GM19099 (cell line): ENCODE data around the gene C4orf33.

ENCODE experiments used
- POLR2A ChIP-seq: IDR thresholded peaks from 3 replicates; pipeline ENCODE4 v1.6.1; 2011; ENCODE audit warnings: low read depth; ENCODE audit not compliant: insufficient read length; ENCODE audit errors: extremely low read depth

C4orf33 gene

DNA sequence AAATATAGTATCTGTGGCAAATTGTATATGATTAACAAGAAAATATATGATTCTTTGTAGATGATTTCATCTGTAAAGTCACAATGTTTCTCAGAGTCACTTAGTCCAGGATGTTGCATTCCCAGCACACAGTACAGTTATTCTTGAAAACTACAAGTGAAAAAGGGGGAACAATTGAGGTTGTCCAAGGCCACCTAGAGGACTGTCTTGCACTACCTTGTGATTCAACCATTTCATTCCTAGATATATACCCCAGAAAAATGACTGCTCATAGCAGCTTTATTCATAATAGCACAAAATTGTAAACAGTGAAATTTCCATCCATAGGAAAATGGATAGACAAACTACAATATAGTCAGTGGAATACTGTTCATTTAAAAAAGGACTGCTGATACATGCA lies 16.0 kb downstream of the C4orf33 start:
- no peak for TF ChIP-seq POLR2A

DNA sequence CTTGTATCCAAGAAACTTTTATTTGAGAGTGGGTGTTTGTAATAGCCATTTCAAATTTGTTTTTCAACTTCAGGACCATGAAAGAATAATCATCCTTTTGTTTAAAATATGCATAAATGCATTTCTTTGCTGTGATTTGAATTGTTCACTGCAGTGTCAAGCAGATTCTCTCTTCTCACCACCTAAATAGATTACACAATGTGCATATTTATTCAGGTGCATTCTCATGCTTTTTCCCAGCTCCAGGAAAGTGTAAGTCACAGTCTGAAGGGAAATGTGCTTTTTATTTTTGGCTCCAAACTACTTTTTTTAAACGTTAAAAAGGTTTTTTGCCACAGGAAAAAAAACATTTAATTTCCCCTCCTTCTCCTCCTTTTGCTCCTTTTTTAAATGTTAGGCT lies 17.5 kb downstream of the C4orf33 start:
- TF ChIP-seq POLR2A = no peak

DNA sequence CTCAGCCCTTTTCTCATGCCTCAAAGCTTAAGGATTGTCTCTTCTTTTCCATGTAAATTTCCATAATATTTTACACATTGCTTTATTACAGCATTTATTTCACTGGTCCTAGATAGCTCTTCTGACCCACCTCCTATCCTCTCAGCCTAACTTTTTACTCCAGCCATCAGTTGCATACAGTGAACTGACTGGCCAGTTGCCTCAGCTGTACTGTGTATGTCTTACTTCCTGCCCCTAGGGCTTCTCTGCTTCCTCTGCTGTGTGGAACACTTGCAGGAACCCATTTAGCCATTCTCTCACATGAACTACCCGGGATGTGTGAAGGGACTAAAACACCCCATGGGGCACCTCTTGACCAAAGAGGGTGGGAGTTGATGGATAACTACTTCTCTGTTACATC lies 18.0 kb downstream of the C4orf33 start:
- TF ChIP-seq POLR2A = no peak

DNA sequence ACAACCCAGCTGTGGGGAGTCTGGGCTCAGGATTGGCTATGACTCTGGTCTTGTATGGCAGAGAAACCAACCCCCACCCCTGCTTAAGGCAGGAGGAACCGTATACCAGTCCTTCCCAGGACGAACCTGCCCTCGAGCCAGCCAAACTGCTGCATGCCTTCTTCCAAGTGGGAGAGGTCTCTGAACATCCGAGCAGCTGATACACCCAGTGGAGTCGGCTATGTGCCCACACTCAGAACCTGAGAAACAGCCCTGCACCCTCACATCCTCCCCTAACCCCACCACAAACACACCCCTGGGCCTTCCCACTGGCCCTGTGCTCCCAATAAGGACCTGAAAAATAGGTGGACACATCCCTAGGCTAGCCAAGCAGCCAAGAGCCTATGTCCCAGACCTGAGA lies 21.8 kb downstream of the C4orf33 start:
- TF ChIP-seq POLR2A = no peak

DNA sequence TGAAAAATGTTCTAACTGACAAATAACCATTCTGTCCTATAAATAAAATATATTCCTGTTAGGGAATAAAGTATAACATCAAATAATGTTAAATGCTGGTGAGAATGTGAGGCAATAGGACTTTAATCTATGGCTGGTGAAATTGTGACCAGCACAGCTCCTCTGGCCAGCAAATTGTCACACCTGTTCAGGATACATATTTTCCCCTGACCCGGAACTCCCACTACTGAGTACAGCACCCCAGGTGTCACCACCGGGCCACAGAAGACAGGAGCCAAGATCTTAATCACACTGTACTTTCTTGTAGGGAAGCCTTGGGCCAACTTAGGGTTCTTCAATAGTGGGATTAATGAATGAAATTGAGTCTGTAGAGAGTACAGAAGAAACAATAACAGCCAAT lies 33.2 kb downstream of the C4orf33 start:
- TF ChIP-seq POLR2A = no peak

DNA sequence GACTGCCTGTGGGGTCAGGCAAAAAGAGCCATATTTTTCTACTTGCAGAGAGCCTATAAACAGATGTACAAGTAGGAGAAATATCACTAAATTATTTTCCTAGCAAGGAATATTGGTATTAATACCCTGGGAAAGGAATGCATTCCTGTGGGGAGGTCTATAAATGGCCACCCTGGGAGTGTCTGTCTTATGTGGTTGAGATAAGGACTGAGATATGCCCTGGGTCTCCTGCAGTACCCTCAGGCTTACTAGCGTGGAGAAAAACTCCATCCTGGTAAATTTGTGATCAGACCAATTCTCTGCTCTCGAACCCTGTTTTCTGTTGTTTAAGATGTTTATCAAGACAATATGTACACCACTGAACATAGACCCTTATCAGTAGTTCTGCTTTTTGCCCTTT lies 35.4 kb downstream of the C4orf33 start:
- no peak for TF ChIP-seq POLR2A

DNA sequence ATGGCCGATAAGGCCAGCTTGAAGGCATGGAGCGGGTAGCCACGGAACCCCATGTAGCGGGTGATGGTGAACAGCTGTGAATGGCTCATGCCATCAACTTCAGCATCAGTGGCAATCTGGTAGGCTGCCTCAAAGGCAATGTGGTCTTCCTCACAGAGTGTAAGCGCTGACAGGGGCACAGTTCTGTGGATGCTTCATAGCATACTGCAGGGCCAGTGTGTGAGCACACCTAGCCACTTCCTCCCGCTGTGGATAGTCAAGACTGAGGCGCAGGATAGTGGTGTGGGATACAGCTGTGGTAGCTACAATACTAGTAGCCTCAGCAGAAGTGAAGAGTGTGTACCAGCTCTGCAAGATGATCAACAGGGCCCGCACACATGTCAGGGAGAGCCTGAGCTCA lies 40.5 kb downstream of the C4orf33 start:
- TF ChIP-seq POLR2A = no peak

DNA sequence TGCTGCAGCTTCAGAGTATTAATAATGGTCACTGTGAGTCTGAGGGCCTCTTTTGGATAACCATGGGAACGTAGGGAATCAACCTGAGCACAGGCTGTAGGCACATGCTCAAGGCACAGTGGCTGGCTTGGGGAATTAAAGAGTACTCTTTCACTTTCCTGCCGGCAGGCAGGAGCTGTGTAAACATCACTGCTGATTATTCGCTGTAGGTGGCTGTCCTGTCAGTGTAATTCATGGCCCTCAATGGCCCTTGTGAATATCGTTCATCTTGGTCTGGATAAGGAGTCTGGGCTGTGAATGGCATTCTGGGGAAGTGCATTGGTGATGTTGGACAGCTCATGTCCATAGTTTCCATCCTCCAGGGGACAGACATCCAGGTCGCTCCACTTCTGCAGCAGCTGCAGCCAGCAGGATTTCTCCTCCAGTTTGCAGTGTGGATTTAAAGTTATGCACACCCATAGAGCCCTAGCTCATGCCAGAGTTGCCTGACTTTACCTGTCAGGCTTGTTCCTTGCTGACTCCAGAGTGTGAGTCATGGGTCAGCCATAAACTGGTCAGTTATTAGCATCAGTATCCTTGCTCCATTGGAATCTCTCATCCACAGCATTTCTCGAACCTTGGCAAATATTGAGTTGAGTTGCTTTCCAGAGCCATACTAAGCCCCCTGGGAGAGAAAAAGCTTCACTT lies 43.0 kb downstream of the C4orf33 start:
- TF ChIP-seq POLR2A = no peak

DNA sequence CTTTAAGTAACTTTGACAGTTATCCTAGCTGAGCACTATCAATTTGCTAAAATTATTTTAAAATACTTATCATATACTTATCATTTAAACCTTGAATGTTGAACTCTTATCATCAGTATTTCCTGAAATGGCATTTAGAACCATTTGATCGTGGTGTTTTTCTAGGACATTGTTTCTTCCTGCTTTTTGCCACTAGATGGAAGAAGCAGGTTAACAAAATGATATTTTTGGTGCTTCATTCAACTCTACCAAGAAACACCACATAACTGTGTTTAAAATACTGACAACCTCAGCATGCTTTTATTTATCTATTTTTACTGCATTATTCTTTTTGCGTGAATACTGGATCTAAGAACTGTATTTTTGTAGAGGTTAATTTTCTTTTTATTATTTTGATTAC lies 44.6 kb downstream of the C4orf33 start:
- no peak for TF ChIP-seq POLR2A

DNA sequence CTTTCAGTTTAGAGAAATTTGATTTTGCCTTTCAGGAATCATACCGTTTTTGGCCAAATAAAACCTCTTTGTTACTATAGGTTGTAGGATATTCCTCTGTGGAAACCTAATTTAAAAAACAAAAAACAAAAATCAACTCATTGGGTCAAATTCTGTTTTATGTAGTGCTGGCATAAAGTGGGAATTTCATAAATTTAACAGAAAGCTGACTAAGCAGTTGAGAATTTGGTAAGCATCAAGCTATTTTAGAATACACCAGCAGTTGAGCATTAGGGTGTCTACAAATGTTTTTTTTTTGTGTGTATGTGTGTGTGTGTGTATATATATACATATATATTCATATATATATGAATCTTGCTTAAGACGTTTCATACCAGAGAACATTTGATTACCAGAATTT lies 47.4 kb downstream of the C4orf33 start:
- TF ChIP-seq POLR2A = no peak

DNA sequence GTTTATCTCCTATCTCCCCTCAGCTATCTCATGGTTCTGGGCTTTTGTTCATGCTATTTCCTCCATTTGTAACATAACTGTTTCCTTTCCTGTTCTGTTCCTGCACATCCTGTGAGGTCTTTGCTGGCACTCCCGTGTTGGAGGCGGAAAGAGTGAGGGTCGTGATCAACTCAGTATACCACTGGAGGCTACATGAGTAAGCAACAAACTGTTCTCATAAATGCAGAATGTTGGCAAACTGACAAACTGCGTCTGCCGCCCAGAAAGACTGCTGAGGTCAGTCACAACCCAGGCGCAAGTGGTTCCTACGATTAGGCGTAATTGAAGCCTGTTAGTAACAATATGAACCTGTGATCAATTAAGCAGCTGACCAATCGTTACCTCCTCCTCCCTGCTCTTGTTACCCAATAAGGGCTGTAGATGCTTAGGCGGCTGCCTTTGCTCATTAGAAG lies 48.8 kb downstream of the C4orf33 start:
- TF ChIP-seq POLR2A = no peak

DNA sequence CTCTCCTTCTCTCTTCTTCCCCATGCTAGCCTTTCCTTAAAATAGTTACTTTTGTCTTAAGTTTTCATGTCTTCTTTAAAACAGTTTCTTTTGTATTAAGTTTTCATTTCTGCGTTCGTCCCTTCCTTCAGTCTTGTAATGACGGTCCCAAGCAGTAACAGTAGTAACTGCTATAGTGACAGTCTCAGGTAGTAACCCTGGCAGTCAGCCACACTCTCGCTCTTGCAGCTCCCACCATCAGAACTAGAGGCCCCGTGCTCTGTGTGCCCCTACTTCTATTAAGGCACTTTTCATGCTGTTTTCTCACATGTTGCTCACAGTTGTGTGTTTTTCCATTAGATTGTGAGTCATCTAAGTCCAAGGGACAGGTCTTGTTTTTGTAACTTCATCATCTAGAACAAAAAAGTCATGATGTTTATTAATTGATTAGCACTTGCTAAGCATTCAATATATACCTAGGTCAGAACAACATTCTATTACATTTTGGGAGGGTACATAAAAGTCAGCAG lies 49.3 kb downstream of the C4orf33 start:
- no peak for TF ChIP-seq POLR2A

DNA sequence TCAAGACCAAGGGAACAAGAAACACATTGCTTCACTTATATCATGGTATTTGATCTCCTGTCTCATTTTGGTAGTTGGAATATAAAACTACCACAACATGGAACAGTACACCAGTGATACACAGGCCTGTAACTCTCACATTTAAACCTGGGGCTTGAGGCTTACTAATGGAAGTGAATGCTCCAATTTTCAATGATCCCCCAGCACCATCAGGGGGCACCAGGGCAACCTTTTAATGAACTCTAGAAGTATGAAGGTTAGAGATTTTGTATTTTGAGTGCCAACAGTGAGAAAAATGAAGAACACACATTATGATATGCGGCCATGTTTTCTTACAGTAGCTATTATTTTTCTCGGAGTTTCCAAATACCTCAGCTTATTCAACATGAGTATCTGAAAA lies 50.7 kb downstream of the C4orf33 start:
- no peak for TF ChIP-seq POLR2A

DNA sequence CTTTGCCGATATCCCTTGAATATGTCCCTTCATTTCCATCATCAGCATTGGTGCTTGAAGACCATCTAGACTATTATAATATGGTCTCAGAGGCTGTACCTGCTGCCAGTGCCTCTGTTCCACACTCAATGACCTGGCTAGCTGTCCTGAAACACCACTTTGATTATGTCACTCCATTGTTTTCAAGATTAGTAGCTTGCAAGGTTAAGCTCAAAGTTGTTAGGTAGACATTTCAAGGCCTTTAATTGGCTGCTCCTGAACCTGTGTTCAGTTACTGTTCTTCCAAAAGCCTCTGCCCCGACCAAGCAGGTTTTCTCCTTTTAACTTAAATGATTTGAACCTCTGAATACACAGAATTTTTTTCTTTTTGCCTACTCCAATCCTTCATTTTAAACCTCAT lies 52.9 kb downstream of the C4orf33 start:
- TF ChIP-seq POLR2A = no peak

DNA sequence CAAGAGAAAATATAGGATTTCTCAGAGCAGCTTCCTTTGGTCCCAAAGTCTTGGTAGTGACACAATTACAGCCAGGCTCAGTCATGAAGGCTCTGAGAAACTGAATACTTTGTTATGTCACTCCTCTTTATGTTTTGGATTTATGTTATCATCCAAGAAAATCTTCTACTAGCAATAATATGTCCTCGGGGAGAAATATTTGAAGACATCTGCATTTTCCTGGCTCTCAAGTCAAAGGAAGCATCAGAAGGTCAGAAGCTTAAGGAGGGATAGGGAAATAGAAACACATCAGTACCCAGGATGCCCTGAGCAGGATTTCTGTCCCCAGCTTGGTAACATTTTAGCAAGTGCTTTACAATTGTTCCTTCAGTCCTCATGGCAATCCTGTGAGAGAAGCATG lies 54.0 kb downstream of the C4orf33 start:
- no peak for TF ChIP-seq POLR2A

DNA sequence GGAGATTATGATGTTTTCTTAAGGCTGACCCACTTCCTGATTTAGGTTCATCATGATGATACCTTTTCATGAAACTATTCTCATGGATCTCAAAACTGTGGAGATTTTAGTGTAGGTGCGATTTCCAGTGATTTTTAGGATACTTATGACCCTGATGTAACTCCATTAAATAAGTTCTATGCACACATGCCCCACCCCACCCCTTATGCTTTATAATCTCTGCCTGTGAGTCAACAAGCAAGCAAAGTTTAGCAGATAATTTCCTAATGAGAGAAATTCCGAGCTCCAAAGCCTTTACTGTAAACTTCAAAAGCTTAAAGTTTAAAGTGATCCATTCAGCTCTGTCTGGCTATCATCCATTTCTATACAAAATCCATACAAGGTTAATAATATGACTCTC lies 56.4 kb downstream of the C4orf33 start:
- TF ChIP-seq POLR2A = no peak

DNA sequence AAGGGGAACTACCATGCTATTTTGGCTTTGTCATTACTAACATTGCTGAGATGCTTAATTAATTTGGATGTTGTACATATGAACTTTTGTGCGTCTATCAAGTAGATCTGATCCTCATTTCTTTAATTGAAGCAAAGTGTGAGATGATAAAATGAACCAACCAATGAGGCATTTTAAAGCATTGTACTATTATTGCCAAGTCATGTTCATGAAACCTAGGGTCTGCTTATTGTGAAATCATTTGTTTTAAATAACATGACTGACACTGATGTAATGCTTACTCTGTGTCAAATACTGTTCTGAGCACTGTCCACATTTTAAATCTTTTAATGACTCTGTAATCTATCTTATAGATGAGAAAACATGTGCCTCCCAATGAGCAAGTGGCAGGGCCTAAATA lies 57.7 kb downstream of the C4orf33 start:
- TF ChIP-seq POLR2A = no peak

DNA sequence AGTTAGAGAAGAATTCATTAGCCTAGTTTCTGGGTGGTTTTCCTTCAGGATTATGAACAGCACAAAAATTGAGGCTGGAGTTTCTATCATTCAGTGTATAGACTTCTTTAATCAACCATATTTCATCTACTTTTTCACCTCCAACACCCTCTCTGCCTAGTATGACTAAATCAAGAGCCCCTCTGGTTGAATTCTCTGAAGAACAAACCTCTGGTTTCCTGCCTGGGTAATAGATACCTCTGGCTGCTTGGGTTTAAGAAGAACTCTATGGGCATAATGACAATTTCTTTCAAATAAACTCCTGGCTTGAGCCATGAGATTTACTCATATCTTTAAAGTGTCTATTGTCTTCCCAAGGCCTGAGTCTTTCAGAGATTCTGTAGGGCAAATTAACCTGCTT lies 66.5 kb downstream of the C4orf33 start:
- no peak for TF ChIP-seq POLR2A

DNA sequence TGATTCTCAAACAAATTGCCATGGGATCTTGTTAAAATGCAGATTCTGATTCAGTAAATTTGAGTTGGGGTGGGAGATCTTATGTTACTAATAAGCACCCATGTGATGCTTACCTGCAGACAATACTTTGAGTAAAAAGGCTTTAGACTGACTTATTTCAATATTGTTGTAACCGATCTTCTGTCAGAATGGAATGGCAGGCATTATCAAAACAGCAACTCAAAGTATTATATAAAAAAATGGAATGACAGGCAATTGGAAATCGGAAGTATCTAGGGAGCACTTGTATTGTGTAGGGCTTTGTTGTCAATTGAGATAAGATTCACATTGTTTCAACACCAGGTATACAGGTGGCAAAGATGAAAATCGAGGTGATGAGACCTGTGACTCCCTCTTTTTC lies 67.5 kb downstream of the C4orf33 start:
- no peak for TF ChIP-seq POLR2A
